Measurements from ENCODE around the gene MAP2K5.

- TF ChIP-seq POLR2A (IDR thresholded peaks at IDR 0.05) (no peak), EP300 (IDR thresholded peaks at IDR 0.05) (no peak), CTCF (IDR thresholded peaks at IDR 0.05) (no peak)
Observed at GRCh38 chr15:67813104-67813634, 270.7 kb downstream of the MAP2K5 start.

All from tibial nerve (tissue), 4 donors.